Measurements from ENCODE around the gene SIL1.

- TF ChIP-seq CTCF (IDR thresholded peaks at IDR 0.05) (no peak), POLR2A (IDR thresholded peaks at IDR 0.05) (no peak), POLR2AphosphoS5 (IDR thresholded peaks at IDR 0.05; ENCODE audit: insufficient read depth in 1 of 2, low read depth in 1 of 2) (no peak)
Observed at GRCh38 chr5:139050432-139050831, 147.7 kb downstream of the SIL1 start.

Data from vagina (tissue), 2 donors.